Activated naive CD4-positive, alpha-beta T cell treated with anti-CD3 and anti-CD28 coated beads, Interleukin-2, amount 50 U/mL, for 24 hours (primary cell): ENCODE measurements around the gene AICDA.
A peak's percentile ranks its signal among the peaks of the same experiment; 100 is the strongest.
"Not testable (repeated sequence)": the region's sequence is repeated elsewhere in the genome, so short reads cannot be mapped to it uniquely, and the experiment has no call there.

Experiments
- H3K27ac Mint-ChIP-seq: one replicate; pipeline ENCODE4 v1.8.0; 2021; ENCODE audit warnings: mild to moderate bottlenecking, mixed read lengths
- H3K27me3 Mint-ChIP-seq: one replicate; pipeline ENCODE4 v1.8.0; 2021; ENCODE audit warnings: mixed read lengths
- H3K36me3 Mint-ChIP-seq: one replicate; pipeline ENCODE4 v1.8.0; 2021; ENCODE audit warnings: mixed read lengths
- H3K4me1 Mint-ChIP-seq: one replicate; pipeline ENCODE4 v1.8.0; 2021; ENCODE audit warnings: mixed read lengths
- H3K4me3 Mint-ChIP-seq: one replicate; pipeline ENCODE4 v1.8.0; 2021; ENCODE audit warnings: mild to moderate bottlenecking, mixed read lengths
- H3K9me3 Mint-ChIP-seq: one replicate; pipeline ENCODE4 v1.8.0; 2021; ENCODE audit warnings: mixed read lengths

AICDA gene

DNA sequence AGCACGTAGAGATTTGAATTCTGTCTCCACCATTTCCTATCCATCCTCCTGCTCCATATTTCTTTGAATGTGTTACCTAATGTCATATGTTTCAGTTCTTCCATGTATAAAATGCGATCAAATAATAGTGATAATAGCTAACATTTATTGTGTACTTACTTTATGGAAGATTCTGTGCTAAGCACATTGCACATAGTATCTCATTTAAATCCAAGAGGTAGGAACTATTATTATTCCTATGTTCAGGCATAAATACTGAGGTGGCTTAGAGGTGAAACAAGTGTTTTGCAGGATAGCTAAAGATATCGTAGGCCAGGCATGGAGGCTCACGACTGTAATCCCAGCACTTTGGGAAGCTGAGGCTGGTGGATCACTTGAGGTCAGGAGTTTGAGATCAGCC is 17.5 kb upstream of the AICDA start:
- Mint-ChIP-seq H3K36me3 (no peaks in the 10 kb centered on the region), H3K4me3 (no peak overlapping the region), H3K4me1 (no peaks in the 10 kb centered on the region), H3K9me3 (no peaks in the 10 kb centered on the region), H3K27ac (no peak overlapping the region), H3K27me3 (no peaks in the 10 kb centered on the region)

DNA sequence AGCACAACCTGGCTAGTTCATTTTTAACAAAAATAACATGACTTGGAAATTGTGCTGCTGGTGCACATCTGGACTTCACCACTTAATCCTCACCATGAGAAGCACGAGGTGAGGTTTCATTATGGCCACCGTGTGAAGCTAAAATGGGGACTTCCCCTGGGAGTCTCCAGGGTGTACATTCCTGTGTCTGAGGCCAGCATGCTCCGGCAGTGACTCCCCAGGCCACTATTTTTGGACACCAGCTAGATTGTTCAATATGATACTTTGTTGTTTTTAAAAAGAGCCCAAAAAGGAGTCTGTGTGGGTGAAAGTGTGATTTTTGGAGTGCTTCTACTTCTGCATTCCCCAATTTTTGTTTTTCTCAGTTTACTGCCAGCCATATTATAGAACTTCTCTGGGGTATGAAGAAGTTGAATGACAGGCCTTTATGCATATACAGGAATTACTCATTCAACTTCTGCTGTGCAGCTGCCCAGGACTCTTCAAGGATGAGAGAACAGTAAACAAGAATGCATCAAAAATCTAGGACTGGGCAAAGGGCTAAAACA is 16.9 kb upstream of the AICDA start:
- H3K4me1 Mint-ChIP-seq, result no peaks in the 10 kb centered on the region
- H3K27me3 Mint-ChIP-seq, result no peaks in the 10 kb centered on the region
- no peaks in the 10 kb centered on the region for H3K9me3 Mint-ChIP-seq
- H3K27ac Mint-ChIP-seq, result no peak overlapping the region
- H3K4me3 Mint-ChIP-seq, result no peak overlapping the region
- H3K36me3 Mint-ChIP-seq, result no peaks in the 10 kb centered on the region

DNA sequence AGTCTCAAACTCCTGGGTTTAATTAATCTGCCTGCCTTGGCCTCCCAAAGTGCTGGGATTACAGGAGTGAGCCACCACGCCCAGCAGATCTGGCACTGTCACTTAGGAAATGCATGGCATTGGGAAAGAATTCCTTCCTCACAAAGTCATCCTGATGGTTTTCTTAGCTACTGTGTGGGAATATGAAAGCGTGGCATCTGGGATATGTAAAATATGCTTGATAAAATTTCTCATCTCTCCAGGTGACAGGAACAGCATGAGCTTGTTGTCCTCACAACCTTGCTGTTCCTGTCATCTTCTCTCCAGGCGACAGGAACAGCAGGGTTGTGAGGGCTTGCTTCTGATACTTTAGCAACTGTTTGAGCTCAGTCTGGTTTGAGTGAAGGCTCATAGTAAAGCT is 16.1 kb upstream of the AICDA start:
- H3K9me3 Mint-ChIP-seq, result no peaks in the 10 kb centered on the region
- H3K27ac Mint-ChIP-seq, result no peak overlapping the region
- H3K4me1 Mint-ChIP-seq, result no peaks in the 10 kb centered on the region
- no peak overlapping the region for H3K4me3 Mint-ChIP-seq
- no peaks in the 10 kb centered on the region for H3K36me3 Mint-ChIP-seq
- no peaks in the 10 kb centered on the region for H3K27me3 Mint-ChIP-seq

DNA sequence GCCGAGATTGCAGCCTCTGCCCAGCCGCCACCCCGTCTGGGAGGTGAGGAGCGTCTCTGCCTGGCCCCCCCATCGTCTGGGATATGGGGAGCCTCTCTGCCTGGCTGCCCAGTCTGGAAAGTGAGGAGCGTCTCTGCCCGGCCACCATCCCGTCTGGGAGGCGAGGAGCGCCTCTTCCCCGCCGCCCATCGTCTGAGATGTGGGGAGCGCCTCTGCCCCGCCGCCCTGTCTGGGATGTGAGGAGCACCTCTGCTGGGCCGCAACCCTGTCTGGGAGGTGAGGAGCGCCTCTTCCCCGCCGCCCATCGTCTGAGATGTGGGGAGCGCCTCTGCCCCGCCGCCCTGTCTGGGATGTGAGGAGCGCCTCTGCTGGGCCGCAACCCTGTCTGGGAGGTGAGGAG is 12.1 kb upstream of the AICDA start:
- not testable (repeated sequence) for H3K9me3 Mint-ChIP-seq, H3K27me3 Mint-ChIP-seq, H3K27ac Mint-ChIP-seq, H3K36me3 Mint-ChIP-seq, H3K4me3 Mint-ChIP-seq, H3K4me1 Mint-ChIP-seq

DNA sequence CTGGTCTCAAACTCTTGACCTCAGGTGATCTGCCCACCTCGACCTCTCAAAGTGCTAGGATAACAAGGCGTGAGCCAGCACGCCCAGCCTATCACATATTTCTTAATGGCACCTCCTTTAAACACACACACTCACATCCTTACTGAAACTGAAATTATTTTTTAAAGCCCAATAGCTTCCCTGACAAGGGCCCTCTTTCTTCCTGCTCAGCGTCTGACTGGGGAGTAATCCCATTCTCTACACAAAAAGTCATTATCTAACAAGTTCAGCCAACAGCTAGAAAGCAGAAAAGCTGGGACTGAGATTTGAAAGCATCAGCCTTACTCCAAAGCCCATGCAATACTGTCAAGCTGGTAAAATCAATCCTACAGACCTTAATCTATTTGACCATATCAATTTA is 10.0 kb upstream of the AICDA start:
- Mint-ChIP-seq H3K4me3 (no peak overlapping the region), H3K4me1 (peaks cover 3% of the 10 kb centered on the region), H3K36me3 (no peaks in the 10 kb centered on the region), H3K27me3 (no peaks in the 10 kb centered on the region), H3K9me3 (no peaks in the 10 kb centered on the region), H3K27ac (no peak overlapping the region)

DNA sequence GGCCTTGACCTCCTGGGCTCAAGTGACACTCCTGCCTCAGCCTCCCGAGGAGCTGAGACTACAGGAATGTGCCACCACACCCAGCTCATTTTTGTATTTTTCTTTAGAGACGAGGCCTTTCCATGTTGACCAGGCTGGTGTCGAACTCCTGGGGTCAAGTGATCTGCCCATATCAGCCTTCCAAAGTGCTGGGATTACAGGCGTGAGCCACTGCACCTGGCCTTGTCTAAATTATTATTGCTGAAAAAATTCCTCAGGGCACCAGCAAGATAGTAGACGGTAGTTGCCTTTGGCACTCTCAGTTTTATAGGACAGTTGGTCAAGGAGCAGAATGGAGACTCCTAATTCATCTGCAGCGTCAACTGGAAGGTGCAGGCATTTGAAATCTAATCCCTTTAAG is 2.5 kb upstream of the AICDA start:
- H3K9me3 Mint-ChIP-seq, result no peaks in the 10 kb centered on the region
- H3K4me3 Mint-ChIP-seq, result no peak overlapping the region
- peaks cover 3% of the 10 kb centered on the region for H3K4me1 Mint-ChIP-seq
- no peaks in the 10 kb centered on the region for H3K36me3 Mint-ChIP-seq
- no peaks in the 10 kb centered on the region for H3K27me3 Mint-ChIP-seq
- H3K27ac Mint-ChIP-seq, result no peak overlapping the region

DNA sequence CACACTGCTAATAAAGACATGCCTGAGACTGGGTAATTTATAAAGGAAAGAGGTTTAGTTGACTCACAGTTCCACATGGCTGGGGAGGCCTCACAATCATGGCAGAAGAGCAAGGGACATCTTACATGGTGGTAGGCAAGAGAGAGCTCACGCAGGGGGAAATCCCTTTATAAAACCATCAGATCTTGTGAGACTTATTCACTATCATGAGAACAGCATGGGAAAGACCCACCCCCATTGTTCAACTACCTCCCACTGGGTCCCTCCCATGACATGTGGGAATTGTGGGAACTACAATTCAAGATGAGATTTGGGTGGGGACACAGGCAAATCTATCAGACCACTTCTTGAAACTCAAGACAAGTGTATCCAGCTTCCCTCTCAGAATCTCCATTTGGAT is 1.2 kb upstream of the AICDA start:
- H3K36me3 Mint-ChIP-seq, H3K27me3 Mint-ChIP-seq, H3K27ac Mint-ChIP-seq, H3K4me1 Mint-ChIP-seq, H3K9me3 Mint-ChIP-seq, H3K4me3 Mint-ChIP-seq: not testable (repeated sequence)

DNA sequence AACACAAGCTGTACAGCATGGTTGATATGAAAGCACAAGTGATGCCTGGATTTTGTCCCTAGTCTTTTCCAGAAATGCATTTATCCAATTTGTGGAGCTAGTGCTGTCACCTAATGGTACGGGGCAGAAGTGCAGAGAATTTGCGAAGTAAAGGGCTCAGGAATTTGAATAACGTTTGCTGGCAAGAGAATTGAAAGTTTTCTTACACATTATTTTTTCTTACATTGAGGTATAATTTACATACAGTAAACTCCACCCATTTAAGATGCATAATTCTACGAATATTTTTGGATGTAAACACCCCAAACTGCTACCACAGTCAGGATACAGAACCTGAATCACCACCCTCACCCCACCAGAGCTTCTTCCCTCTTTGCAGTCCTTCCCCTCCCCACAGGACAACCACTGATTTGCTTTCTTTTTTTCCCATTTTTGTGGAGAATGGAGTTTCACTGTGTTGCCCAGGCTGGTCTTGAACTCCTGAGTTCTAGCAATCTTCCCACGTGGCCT is 3.5 kb downstream of the AICDA start:
- H3K4me3 Mint-ChIP-seq, result peak overlapping the region; percentile 79
- no peak overlapping the region for H3K27ac Mint-ChIP-seq
- H3K36me3 Mint-ChIP-seq, result no peaks in the 10 kb centered on the region

DNA sequence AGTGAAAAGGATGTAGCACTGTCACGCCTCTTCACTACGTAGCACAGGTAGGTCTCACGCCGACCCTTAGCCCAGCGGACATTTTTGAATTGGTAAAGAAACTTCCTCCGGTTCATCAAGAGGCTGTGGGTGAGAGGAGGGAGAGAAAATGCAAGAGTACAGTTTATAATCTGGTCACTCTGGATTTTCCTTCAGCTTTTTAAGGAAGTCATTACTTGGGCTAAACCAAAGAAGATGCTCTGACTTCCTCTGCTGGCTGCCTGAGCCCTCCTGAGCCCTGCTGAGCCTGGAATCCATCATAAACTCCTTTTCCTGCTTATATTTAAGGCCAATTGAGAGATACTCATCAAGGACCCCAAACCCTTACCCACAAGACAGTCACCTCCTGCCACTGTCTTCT is 5.8 kb downstream of the AICDA start:
- Mint-ChIP-seq H3K27ac (no peak overlapping the region), H3K4me1 (peaks cover 10% of the 10 kb centered on the region), H3K27me3 (peaks cover 4% of the 10 kb centered on the region), H3K9me3 (no peaks in the 10 kb centered on the region), H3K4me3 (no peak overlapping the region), H3K36me3 (no peaks in the 10 kb centered on the region)

More for the DNA sequence above, 3.5 kb downstream of the AICDA start:
- no peaks in the 10 kb centered on the region for H3K9me3 Mint-ChIP-seq
- H3K27me3 Mint-ChIP-seq, result peaks cover 3% of the 10 kb centered on the region
- peaks cover 10% of the 10 kb centered on the region for H3K4me1 Mint-ChIP-seq

DNA sequence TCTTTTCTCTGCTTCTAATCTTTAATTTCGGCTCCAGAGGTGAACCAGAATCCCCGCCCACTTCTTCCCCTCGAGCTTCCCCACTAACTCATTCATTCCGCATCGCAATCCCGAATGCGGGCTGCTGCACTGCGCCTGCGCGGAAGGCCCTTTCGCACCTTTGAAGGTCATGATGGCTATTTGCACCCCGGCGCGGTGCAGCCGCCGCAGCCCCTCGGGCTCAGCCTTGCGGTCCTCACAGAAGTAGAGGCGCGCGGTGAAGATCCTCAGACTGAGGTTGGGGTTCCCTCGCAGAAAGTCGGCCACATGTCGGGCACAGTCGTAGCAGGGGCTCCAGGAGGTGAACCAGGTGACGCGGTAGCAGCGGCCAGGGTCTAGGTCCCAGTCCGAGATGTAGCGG is 7.6 kb downstream of the AICDA start:
- H3K9me3 Mint-ChIP-seq, result no peaks in the 10 kb centered on the region
- H3K36me3 Mint-ChIP-seq, result no peaks in the 10 kb centered on the region
- no peak overlapping the region for H3K4me3 Mint-ChIP-seq
- no peak overlapping the region for H3K27ac Mint-ChIP-seq
- H3K4me1 Mint-ChIP-seq, result peaks cover 10% of the 10 kb centered on the region
- peaks cover 4% of the 10 kb centered on the region for H3K27me3 Mint-ChIP-seq

DNA sequence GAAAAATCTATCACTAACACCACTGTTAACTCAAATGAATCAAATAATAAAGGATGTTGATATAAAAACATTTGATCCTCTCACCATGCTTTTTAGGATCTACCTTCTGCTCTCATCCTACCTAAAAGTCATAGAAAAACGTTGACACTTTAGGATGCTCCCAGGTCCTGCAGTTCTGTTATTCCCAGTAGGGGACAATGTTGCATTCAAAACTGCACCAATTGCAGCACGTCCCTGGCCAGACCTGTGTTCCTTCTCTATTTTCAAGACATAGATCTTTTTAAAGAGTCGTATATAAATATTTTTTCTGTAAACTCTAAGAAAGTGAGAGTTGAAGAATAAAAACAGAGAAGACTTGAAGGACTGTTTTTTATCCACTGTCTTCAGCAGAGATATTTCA is 8.8 kb downstream of the AICDA start:
- peaks cover 4% of the 10 kb centered on the region for H3K27me3 Mint-ChIP-seq
- H3K9me3 Mint-ChIP-seq, result no peaks in the 10 kb centered on the region
- H3K4me1 Mint-ChIP-seq, result peaks cover 1% of the 10 kb centered on the region
- H3K4me3 Mint-ChIP-seq, result no peak overlapping the region
- H3K27ac Mint-ChIP-seq, result no peak overlapping the region
- no peaks in the 10 kb centered on the region for H3K36me3 Mint-ChIP-seq

DNA sequence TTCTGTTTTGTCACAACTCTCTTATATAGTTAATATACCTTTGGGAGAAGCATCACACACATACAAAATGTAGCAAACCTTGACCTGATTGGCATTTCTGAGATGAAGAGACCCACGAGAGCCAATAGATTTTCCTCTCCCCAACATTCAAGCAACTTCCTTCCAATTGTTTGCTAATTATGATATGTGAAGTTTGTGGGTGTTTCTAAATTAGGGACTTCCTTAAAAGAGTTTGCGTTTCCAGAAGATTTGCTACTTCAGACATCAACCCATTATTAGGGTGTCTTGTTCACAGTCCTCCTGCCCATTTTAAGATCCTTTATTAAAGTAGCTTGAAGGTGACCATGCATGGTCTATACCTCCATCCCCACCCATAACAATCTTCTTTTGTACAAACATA is 9.4 kb downstream of the AICDA start:
- H3K9me3 Mint-ChIP-seq, result no peaks in the 10 kb centered on the region
- no peaks in the 10 kb centered on the region for H3K4me1 Mint-ChIP-seq
- no peaks in the 10 kb centered on the region for H3K36me3 Mint-ChIP-seq
- H3K27ac Mint-ChIP-seq, result no peak overlapping the region
- peaks cover 4% of the 10 kb centered on the region for H3K27me3 Mint-ChIP-seq
- no peak overlapping the region for H3K4me3 Mint-ChIP-seq

DNA sequence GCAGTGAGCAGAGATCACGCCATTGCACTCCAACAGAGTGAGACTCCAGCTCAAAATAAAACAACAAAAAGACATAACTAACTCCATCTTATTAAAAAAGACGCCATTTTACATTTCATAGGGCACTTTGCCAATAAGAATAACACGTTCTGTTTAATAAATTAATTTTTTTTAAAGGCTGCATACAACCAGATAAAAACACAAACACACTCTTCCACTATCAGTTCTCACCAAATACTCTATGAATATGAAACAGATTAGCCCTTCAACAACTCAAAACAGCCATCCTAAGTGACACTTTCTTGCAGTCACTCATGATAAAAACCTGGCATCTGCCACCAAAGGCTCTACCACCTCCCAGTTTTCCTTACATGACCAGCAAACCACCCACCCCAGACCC is 16.1 kb downstream of the AICDA start:
- Mint-ChIP-seq H3K36me3 (no peaks in the 10 kb centered on the region), H3K27me3 (no peaks in the 10 kb centered on the region), H3K4me1 (no peaks in the 10 kb centered on the region), H3K9me3 (no peaks in the 10 kb centered on the region), H3K27ac (no peak overlapping the region), H3K4me3 (no peak overlapping the region)

DNA sequence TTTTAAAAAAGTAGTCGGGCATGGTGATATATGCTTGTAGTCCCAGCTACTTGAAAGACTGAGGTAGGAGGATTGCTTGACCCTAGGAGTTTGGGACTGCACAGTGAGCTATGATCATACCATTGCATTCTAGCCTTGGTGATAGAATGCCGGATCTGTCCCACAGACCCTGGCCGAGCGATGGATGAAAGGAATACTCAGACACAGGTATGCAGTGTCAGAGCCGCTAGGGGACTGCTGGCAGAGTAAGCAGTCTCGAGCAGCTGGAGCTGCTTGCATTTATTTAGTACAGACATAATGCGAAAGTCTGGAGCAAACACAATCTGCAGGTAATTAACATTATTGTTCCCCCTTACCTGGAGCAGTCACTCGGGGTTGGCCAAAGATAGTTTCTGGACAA is 18.6 kb downstream of the AICDA start:
- Mint-ChIP-seq H3K36me3 (no peaks in the 10 kb centered on the region), H3K4me1 (no peaks in the 10 kb centered on the region), H3K27me3 (no peaks in the 10 kb centered on the region), H3K27ac (no peak overlapping the region), H3K9me3 (no peaks in the 10 kb centered on the region), H3K4me3 (no peak overlapping the region)

DNA sequence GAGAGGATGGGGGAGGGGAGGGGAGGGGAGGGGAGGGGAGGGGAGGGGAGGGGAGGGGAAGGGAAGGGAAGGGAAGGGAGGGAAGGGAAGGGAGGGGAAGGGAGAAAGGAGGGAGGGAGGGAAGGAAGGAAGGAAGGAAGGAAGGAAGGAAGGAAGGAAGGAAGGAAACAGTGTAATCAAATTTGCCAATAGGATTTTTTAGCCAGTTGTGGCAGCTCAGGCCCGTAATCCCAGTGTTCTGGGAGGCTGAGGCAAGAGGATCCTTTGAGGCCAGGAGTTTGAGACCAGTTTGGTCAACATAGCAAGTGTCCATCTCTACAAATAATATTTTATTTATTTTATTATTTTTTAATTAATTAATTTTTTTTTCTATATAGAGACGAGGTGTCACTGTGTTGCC is 19.4 kb downstream of the AICDA start:
- Mint-ChIP-seq H3K9me3 (no peaks in the 10 kb centered on the region), H3K27ac (no peak overlapping the region), H3K36me3 (no peaks in the 10 kb centered on the region), H3K4me3 (no peak overlapping the region), H3K4me1 (no peaks in the 10 kb centered on the region), H3K27me3 (no peaks in the 10 kb centered on the region)

DNA sequence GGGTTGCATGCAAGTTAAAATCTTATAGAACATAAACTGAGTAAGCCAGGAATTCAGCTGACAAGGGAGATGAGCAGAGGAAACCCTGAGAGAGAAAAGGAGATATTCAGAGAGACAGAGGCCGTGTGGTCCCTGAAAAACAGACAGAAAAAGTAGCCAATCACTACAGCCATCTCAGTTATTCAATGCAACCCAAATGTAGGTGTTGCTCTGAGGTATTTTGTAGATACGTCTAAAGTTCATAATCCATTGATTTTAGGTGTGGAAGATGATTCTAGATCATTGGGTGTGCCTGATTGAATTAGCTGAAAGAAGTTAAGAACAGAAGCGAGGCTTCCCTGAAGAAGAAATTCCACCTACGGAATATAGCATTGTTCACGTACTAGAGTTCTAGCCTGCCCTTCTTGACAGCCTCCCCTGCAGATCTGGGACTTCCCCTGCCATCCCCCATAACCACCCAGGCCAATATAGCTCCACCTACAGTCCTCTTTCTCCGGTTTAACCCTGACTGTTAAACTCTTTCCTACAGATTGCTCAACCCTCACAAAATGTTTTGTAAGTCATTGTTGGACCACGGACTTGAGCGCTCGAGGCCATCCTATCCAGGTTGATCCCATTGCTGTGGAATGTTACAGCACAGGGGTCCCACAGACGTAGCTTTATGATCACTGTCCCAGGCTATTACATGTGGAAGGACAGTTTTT is 21.7 kb downstream of the AICDA start:
- Mint-ChIP-seq H3K27me3 (no peaks in the 10 kb centered on the region), H3K36me3 (no peaks in the 10 kb centered on the region), H3K4me3 (no peak overlapping the region), H3K27ac (no peak overlapping the region), H3K9me3 (no peaks in the 10 kb centered on the region), H3K4me1 (no peaks in the 10 kb centered on the region)

DNA sequence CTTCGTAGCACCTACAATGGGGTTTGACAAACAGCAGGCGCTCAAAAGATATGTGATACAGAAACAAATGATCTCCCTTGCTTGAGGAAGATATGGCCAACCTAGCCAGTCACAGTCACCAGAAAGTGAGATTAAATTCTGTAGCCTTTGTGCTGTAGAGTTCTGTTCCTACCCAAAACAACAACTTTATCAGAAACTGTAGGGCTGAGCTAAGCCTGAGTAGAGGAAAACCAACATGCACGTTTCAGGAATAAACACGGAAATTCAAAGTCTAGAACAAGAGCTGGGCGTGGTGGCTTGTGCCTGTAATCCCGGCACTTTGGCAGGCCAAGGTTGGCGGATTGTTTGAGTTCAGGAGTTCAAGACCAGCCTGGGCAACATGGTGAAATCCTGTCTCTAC is 23.0 kb downstream of the AICDA start:
- Mint-ChIP-seq H3K4me1 (no peaks in the 10 kb centered on the region), H3K36me3 (no peaks in the 10 kb centered on the region), H3K27ac (no peak overlapping the region), H3K4me3 (no peak overlapping the region), H3K9me3 (no peaks in the 10 kb centered on the region), H3K27me3 (no peaks in the 10 kb centered on the region)
